Cardiac fibroblast (primary cell): ENCODE results near the gene CAMK2D.
A peak's percentile ranks its signal among the peaks of the same experiment; 100 is the strongest.

ENCODE experiments used
- DNase-seq, 2 donors: peaks; one replicate each; pipeline versions ENCODE4 v3.0.0 to v3.0.0-alpha.2; 2010; ENCODE audit warnings: low read depth in 2 of 2
- H3K4me3 ChIP-seq, 2 donors: replicated peaks in 1 of 2; 1 replicate in 1 of 2; 2 replicates in 1 of 2; pipeline ENCODE4 v1.5.1; 2011; ENCODE audit warnings: low read depth in 2 of 2, low read length in 2 of 2, mild to moderate bottlenecking in 2 of 2, moderate library complexity in 1 of 2
- TF ChIP-seq, protein P1 (sequence below): IDR thresholded peaks from one replicate; pipeline ENCODE4 v1.5.1; 2011; ENCODE audit warnings: low read depth, mild to moderate bottlenecking, low read length, inconsistent platforms

CAMK2D gene

DNA sequence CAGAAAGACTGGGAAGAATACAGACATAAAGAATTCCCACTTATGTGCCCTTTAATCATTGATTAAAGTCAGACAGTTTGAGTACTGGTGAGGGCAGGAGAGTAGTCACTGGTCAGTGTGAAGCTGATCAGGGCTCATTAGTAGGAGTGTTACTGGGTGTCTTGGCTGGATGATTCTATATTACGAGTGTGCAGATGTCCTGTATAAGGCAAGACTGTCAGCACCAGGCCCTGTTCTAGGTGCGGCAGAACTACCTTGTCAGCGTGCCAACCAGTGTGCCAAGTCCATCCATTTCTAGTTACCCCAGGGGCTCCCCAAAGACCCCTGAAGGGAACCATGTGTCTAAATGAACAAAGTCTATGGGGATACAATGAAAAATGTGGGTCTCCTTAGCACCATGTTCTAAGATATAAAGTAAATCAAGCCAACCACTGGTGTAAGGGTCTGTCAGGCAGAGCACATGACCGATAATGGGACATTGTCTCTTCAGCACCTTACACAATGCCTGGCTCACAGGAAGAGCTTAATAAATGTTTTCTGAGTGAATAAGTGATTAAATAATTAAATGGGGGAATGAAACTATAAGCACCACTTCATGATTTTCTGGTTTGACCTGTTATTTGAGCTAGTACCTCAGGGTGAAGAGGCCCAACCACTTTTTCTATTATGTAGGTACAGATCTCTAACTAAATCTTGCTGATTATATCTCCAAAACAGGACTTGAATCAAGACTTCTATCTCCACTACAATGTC, 205.0 kb downstream of the CAMK2D start:
- no peak for DNase-seq
- TF ChIP-seq, protein P1, sequence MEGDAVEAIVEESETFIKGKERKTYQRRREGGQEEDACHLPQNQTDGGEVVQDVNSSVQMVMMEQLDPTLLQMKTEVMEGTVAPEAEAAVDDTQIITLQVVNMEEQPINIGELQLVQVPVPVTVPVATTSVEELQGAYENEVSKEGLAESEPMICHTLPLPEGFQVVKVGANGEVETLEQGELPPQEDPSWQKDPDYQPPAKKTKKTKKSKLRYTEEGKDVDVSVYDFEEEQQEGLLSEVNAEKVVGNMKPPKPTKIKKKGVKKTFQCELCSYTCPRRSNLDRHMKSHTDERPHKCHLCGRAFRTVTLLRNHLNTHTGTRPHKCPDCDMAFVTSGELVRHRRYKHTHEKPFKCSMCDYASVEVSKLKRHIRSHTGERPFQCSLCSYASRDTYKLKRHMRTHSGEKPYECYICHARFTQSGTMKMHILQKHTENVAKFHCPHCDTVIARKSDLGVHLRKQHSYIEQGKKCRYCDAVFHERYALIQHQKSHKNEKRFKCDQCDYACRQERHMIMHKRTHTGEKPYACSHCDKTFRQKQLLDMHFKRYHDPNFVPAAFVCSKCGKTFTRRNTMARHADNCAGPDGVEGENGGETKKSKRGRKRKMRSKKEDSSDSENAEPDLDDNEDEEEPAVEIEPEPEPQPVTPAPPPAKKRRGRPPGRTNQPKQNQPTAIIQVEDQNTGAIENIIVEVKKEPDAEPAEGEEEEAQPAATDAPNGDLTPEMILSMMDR: no peak
- no peak overlapping the region for H3K4me3 ChIP-seq

DNA sequence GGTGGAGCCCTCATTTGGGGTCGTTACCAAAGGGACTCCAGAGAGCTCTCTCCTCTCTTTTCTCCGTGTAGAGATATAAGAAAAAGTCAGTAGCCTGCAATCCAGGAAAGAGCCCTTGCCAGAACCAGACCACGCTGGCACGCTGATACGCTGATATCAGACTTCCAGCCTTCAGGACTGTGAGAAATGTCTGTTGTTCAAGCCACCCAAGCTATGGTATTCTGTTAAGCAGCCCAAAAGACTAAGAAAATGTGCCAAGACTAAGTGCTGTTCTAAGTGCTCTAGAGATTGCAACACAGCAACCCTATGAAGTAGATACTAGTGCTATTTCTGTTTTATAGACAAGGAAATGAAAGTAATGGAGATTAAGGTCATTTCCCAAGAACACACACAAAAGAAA, 205.7 kb downstream of the CAMK2D start:
- DNase-seq: peak in 1 of 2 donors; percentile 90
- TF ChIP-seq, protein P1: no peak
- no peak overlapping the region for H3K4me3 ChIP-seq

DNA sequence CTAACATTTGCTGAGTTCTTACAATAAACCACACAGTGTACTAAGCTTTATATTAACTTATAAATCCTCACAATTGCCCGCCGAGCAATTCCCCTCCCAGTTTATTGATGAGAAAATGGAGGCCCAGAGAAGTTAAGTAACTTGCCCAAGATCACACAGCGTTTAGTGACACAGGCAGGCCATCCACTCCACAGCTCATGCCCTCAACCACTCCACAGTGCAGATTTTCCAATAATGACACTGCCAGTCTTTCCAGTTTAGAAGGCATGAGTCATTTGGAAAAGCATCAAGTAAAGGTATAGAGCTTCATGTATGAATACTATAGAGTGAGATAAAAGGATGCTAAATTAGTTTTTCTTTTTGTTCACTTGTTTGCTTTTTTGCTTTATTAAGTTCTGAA, 208.5 kb downstream of the CAMK2D start:
- TF ChIP-seq, protein P1: no peak
- DNase-seq: no peak
- no peak overlapping the region for H3K4me3 ChIP-seq

DNA sequence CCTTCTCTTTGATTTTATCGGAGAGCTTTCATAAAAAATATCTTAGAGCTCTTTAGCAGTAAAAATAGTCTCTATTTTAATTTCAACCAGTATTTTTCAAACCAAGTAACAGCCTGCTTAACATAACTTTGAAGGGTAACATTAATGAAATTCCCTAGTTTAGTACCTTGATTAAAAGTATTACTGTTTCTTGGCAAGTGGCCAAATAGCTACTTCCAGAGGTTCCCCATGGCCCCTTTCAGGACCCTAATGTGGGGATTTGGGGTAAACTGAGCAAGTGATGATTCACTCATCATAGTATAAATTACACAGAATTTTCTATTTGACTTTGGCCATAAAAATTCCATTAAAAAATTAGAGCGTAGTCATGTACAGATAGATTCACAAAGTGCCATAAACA, 211.0 kb downstream of the CAMK2D start:
- DNase-seq: no peak
- H3K4me3 ChIP-seq: no peak overlapping the region
- TF ChIP-seq, protein P1: no peak

DNA sequence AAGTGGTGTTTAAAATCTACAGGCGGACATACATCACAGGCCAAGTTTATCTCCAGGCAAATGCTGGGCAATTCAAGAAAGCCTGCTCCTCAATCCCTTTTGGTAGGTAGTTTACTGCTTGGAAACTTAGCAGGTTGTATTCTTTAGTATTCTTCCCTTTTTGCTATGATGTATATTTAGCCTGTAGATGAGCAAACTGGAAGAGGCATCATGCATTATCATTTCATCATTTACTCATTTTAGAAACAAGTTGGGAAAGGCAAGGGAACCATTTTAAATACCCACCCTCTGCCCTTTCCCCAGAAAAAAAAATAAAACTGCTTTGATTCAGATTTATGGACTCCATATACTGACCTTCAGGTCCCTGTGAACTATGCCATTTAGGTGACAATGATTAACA, 213.2 kb downstream of the CAMK2D start:
- no peak overlapping the region for H3K4me3 ChIP-seq
- DNase-seq: no peak
- TF ChIP-seq, protein P1: no peak

DNA sequence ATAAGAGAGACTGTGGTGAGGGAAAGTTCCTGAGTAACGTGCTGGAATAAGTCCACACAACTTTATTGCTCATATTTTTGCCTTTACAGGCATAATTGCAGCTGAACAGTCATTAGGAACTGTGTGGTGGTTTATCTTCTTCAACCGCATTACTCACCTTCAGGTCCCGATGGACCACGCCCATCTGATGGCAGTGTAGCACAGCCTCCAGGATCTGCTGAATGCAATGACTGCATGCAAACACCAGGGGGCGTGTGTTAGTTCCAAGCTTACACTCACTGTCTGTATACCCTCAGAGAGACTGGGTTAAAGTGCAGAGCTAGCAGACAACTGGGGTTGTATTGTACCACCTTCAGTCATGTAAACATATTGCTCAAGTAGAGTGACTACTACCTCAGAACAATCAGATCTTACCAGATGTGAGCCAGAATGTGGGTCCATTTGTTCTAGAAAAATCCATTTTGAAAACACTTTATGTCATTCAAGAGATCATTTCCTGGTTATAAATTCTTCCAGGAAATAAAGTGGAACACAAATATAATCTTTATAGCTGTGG, 214.0 kb downstream of the CAMK2D start:
- TF ChIP-seq, protein P1: peak; percentile 98
- no peak overlapping the region for H3K4me3 ChIP-seq
- DNase-seq: peak; percentile 92 to 98
